DMS53 (cell line): ENCODE measurements around the gene PARP16.

Source experiments
- DNase-seq: peaks from one replicate; lab custom pipeline; 2025; lab: John Stamatoyannopoulos, UW

The PARP16 gene, protein sequence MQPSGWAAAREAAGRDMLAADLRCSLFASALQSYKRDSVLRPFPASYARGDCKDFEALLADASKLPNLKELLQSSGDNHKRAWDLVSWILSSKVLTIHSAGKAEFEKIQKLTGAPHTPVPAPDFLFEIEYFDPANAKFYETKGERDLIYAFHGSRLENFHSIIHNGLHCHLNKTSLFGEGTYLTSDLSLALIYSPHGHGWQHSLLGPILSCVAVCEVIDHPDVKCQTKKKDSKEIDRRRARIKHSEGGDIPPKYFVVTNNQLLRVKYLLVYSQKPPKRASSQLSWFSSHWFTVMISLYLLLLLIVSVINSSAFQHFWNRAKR

DNA sequence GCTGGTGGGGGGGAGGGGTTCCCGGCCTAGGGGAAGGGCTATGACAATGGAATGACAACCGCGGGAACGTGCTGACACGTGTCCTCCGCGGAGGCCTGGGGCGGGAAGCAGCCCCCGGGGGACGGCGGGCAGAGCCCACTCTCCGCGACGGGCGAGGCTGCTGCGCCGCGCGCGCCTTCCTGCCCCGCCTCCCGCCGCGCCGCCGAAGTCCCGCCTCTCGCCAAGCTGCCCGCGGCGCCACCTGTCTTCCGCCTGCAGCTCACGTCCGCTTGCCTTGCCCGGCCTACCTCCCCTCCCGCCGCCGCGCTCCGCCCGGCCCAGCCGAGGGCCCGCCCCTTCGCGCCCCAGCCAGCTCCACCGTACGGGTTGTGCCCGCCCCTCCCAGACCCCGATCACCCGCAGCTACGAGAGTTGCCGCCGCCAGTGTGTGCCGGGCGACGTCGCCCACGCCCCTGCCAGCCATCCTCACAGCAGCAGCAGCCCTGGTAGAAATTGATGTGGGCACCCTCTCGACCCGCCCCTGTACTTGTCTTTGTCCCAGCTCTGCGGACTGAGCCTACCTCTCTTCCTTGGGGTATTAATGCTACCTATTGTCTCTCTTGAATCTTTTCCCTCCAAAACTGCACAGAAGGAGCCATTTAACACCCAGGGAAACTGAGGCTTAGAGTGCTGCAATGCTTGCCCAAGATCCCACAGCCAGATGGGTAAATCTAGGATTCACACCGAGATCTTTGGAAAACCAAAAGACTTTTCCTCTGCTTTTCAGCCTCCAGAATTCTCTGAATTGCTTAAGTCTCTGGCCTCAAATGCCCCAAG, at the start of gene PARP16:
PARP16 (minus strand) TSS at position 180 of the 816 bp plus-strand sequence. CDS start 457 bp downstream, outside the sequence.
- DNase-seq = peak; percentile 93

DNA sequence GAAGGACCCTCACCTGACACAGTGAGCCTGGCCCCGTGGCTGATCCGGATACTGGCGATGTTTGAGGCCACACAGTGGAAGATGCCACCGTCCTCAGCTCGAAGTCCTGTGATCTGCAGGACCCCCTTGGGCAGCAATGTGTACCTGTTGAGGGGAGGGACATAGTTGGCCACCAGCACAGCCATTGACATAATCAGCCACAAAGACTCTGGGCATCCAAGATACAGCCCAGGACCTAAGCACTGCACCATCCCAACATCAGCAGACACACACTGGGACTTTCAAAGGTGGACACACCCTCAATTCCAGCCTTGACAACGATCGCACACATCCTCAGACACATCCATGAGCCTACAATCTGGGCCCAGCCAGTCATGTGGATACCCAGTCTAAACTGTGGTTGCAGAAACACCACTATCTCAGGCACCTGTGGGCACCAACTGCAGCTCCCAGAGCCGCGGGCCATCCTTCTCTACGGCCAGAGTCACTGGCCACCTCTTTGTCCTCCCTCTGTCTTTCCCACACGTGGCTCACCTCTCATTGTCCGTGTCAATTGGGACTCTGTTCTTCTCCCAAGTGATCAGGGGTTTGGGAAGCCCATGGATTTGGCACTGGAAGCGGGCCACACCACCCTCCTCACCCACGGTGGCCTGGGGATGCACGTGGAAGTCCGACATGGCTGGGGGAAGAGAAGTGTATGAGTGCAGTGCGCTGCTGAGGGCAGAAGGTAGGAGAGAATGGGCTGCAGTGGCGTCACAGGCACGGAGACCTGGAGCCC, 48.8 kb upstream of the PARP16 start:
- DNase-seq = no peak

DNA sequence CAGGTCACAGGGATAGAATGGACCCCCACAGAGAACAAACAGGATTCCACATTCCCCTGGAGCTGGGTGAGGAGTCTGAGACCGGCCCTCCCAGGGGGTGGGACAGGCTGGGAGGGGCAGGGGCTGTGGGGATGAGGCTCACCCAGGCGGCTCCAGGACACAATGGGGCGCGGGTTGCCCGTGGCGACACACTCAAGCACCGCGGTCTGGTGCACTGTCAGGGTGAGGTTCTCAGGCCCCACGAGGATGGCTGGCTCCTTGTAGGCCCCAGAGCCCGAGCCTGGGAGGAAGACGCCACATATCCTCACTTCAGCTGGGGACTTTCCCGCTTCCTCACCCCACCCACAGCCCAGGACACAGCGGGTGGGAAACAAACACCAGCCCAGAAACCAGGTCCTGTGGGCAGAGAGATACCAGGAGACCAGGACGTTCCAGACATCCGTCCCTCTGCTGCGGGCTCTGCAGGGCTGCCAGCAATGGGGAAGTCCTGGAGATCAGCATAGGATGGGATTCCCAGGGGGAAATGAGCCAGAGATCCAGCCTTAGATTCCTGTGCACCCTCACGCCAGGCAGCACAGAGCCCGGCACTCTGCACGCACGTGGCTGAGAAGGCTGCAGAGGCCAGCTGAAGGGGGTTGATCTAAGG, 48.0 kb upstream of the PARP16 start:
- DNase-seq = no peak

DNA sequence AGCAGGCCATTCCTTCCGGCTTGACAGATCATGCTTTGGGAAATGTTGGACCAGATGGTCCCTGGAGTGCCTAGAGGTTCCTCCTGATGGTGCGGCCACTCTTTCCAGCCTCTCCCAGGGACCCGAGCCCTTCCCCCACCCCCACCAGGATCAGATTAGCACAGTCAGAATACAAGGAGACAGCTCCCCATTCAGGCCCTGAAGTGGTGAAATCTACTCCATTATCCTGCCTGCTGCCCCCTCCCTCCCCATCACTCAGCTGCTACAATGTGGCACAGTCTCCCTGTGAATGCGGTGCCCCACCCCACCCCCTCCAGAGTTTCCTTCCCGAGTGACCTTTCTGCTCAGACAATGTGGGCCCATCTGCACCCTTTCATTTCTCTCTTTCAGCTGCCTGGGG, 47.2 kb upstream of the PARP16 start:
- DNase-seq = no peak

GRCh38 chr15:65333148-65333820, 46.6 kb upstream of the PARP16 start:
- no peak for DNase-seq

DNA sequence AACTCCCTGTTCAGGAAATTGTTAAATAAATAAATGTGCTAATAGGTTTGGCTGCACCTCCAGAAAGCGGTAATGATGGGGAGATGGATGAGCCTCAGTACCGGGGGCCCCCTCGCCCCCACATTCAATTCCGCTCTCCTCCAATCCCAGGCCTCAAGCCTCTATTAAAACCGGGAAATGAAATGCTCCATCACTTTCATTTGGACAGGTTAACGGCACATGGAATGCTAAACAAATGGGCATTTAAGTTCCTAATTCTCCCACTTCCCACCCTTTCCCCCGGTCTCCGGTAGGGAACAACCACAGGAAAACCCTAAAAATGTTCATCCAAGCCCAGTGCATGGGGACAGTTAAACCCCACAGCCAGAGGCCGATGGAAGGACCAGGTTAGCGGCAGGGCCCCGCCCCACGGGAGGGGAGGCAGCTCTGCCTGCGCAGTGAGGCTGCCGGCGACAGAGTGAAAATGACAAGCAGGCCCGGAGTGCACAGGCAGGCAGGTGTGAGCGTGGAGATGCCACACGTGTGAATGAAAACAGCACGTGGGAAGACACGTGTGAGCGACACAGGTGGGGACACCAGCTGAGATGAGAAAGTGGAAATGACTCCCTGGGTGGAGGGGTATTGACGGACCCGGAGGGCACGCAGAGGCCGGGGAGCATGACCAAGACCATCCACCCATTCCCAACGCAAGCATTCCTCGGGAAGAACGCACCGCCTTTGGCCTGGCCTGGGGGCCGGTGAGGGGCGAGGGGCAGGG, 45.9 kb upstream of the PARP16 start:
- DNase-seq = peak; percentile 41

DNA sequence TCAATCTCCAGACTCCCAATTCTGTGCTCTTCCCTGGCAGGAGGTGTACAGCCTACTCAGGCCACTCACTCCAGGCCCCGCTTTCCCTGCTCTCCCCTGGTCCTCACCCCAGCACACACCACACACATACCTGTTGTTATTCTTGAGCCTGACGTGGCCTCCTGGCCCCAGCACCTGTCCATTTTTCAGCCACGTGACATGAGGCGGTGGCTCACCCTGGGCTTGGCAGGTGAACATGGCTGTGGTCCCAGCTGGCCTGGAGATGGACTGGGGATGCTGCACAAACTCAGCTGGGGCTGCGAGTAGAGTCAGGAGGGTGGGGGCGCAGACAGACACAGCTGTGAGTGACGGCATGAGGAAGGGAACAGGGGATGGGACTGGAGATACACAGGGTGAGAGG, 45.1 kb upstream of the PARP16 start:
- peak; percentile 35 for DNase-seq

DNA sequence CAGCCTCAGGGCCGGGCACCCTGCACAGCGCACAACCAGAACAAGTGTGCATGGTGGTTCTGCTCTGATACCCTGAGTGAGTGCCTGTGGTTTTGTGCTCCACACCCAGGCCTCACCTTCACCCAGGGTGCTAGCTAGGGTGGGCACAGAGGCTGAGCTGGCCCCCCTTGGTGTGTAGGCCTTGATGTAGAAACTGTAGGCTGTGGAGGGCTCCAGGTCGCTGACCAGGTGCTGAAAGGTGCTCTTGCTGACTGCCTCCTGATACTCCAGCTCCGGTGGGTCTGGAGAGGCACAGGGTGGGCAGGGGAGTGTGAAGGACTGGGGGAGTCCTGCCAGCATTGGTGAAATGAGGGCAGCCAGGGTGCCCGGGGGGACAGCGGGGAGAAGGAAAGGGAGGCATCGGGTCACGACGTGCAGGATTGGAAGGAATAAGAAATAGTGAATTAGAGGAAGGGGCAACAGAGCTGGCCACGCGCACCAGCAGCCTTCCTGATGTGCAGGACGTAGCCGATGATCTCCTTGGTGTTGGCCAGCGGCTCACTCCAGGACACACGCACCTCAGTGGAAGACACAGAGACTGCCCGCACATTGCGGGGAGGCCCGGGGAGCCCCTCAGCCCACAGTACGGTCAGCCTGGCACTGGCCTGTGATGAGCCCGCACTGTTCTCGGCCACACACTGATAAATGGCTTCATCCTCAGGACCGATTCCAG, 44.4 kb upstream of the PARP16 start:
- DNase-seq = no peak

GRCh38 chr15:65329984-65330735, 43.5 kb upstream of the PARP16 start:
- DNase-seq = no peak

DNA sequence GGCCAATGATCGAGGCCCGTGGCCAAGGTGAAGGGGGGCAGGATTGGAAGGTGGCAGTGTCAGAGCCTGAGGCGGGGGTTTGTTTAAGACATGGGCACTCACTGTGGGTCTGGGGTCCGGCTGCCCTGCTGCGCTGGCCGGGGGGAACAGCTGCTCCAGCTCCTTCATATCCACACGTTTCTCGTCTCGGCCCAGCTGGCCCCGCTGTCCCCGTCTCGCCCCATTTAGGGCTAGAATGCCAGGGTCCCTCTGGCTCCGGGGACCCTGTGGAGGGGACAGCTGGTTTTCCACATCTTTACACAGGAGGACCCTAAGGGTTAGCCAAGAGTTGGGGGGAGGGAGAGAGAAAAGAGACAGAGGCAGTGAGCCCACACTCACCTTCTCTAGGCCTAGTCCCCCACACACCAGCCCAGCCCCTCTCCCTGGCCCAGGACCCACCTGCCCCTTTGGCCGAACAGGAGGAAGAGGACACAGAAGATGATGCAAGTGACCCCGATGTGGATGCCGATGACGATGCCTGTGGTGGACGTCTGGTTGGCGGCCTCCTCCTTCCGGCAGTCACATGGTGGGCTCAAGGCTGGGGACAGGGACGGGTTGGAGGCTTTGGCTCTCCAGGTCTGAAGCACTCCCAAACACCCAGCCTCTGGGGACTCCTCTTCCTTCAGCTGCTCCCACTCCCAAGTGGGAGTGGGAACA, 42.8 kb upstream of the PARP16 start:
- DNase-seq = no peak

DNA sequence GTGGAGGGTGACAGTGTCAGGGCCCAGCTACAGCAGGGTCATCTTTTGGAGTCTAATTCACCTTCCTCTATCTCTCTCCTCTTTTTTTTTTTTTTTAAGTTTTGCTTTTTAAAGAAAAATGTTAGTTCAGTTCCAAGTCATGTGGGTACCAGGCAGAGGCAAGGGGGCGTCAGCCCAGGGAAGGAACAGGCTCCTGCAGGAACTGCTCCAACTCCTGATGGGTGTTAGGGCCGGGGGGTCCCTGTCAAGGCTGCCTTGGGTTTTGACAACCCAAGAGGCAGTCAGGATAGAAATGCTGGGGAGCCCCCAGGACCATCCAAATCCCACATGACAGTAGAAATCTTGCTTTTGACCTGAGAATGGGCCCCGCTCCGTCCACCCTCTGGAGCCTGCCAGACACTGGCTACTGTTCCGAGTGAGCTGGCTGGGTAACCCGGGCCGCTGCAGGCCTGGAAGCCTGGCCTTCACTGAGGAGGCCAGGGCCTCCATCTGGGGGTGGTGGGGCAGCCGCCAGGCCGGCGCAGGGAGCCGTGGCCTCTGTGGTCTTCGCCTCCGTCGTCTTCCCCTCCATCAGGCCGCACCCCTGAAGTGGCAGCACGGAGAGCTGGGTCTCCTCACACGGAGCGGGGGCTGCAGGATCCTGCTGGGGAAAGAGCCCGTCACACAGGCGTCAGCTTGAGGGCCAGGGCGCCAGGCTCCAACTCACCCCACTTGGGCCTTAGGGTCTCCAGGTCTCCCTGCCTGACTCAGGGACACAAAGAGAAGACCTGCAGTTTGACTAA, 42.0 kb upstream of the PARP16 start:
- DNase-seq = no peak

DNA sequence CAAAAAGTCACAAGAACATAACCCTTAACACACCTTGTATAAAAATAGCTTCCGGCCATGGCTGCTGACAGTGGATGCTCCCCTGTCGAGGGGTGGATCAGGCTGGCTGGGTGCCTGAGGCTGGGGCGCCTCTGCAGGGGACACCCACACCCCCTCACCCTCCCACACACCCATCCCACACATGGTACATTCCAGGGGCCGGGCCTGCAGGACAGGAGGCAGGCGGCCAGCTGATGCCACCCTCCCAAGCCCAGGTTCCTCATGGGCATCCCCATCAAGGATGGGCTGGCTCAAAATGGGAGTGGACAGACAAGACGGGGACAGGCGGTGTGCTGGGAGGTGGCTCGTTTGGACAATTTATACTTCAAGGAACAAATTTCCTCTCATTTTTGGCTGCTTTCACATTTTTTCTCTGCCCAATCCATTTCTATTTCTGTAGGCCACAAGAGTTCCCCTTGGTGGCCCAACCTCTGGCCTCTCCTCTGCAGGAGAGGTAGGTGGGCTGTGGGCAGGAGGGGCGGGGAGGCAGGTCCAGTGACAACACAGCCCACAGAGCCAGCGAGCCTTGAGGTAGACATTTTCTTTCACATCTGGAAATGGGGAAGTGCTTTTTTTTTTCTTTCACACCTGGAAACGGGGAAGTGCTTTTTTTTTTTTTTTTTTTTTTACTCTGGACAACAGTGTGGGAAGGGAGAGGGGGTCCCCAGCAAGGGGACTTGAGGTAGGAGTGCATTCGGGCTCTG, 41.1 kb upstream of the PARP16 start:
- no peak for DNase-seq

- DNase-seq = no peak
Measured at GRCh38 chr15:65326818-65327217, 40.1 kb upstream of the PARP16 start.

- DNase-seq = peak; percentile 42
Measured at GRCh38 chr15:65326117-65326526, 39.4 kb upstream of the PARP16 start.

- DNase-seq = no peak
Measured at GRCh38 chr15:65323071-65323511, 36.4 kb upstream of the PARP16 start.

DNA sequence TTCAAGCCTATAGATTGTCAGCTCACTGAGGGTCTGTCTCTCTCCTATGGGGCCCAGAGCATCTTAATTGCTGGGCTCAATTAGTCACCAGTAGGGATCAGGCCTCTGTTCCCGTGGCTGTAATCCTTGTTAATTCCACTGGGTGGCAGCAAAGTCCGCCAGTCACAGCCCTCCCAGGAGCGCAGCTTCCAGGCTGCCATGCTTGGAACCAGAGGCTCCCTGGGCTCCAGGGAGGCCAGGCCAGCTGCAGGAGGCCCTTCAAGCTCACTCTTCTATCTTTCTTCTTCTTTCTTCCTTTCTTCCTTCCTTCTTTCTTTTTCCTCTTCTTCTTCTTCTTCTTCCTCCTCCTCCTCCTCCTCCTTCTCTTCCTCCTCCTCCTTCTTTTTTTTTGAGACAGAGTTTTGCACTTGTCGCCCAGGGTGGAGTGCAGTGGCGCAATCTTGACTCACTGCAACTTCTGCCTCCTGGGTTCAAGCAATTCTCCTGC, 32.2 kb upstream of the PARP16 start:
- peak; percentile 84 for DNase-seq

- no peak for DNase-seq
Measured at GRCh38 chr15:65312400-65312916, 25.8 kb upstream of the PARP16 start.
